HG02763 (cell line): ENCODE measurements around the gene OR5K4.

Experiments used
- ATAC-seq: cut with Tn5 transposase; IDR thresholded peaks from one replicate; pipeline ENCODE4 v1.9.1; 2021; ENCODE audit warnings: mild to moderate bottlenecking, moderate library complexity; ENCODE audit not compliant: unreplicated experiment

OR5K4 gene, protein sequence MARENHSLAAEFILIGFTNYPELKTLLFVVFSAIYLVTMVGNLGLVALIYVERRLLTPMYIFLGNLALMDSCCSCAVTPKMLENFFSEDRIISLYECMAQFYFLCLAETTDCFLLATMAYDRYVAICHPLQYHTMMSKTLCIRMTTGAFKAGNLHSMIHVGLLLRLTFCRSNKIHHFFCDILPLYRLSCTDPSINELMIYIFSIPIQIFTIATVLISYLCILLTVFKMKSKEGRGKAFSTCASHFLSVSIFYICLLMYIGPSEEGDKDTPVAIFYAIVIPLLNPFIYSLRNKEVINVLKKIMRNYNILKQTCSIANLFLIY

DNA sequence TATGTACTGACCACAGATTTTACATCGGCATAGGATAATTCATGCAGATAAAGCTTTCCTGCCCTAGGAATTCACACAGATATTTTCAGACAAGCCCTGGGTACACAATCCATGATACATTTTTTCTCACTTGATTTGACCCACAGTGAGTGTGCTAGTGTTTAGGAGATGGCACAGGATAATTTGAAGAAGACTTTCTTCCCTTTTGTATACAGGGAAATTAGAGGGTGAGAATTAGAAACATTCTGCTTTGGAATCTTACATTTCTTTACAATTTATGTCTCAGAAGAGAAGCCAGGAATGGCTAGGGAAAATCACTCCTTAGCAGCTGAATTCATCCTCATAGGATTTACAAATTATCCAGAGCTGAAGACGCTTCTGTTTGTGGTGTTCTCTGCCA, at the start of gene OR5K4:
Gene OR5K4 (plus strand): TSS at position 301 of the 400 bp plus-strand sequence. CDS start 0 bp downstream, at position 301.
- ATAC-seq, result no peak

DNA sequence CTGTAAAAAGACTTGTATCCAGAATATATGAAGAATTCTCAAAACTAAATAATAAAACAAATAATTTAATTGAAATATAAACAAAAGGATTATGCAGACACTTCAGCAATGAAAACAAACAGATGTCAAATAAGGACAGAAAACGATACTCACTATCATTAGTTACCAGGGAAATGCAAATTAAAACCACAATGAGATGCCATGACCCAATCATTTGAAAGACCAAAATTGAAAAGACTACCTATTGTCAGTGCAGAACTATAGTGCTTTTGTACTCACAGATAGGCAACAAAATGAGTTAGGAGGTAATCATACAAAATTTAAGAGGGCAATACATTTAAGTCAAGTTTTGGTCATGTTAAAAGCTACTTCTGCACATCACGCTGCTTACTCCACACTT, 31.6 kb upstream of the OR5K4 start:
- ATAC-seq, result no peak

DNA sequence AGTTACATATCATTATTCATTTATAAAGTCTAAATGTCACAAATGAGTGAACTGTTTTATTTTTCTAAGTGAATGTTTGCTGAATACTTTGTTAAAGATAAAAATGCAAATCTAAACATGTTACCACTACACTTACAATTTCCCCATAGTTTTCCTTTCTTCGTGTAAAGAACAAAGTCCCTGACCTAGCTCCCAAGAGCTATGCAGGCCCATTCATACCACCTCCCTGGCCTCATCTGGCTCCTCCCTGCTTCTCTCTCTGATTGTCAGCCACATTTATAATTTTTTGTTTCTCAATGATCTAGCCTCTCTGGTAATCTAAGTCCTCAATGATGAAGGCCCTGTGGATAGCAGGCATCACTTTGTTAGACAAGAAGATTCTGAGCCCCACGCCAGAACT, 31.0 kb upstream of the OR5K4 start:
- no peak for ATAC-seq

DNA sequence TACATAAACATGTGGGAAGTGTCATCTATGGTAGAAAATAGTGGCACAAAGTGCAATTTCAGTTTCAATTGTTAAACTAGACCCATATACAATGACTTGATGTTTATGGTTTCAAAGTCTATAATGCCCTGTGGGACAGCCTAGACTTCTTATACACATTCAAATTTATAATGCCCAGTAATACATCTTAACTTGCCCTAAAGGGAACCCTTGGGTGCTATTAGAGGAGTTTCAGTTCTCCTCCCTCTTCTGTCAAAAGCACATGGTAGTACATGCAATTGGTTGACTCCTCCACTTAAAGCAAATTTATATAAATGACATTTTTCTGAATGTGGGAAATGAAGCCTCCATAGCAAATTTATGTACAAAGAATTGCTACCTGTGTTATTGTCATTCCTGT, 30.2 kb upstream of the OR5K4 start:
- no peak for ATAC-seq

DNA sequence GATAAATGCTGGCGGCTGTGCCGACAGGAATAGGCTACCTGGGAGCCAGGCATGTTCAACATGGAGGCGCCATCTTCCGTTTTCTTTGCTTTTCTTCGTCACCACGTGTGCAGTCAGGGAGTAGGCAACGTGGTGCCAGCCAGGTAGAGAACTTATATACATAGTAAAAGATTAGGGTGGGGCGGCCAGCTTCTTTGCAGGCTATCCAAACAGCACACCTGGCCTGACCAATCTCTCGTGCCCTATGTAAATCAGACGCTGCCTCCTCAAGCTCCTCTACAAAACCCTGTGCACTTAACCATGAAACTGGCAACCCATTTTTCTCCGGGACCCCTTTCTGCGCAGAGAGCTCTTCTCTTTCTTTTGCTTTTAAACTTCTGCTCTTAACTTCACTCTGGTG, 28.6 kb upstream of the OR5K4 start:
- ATAC-seq, result no peak

DNA sequence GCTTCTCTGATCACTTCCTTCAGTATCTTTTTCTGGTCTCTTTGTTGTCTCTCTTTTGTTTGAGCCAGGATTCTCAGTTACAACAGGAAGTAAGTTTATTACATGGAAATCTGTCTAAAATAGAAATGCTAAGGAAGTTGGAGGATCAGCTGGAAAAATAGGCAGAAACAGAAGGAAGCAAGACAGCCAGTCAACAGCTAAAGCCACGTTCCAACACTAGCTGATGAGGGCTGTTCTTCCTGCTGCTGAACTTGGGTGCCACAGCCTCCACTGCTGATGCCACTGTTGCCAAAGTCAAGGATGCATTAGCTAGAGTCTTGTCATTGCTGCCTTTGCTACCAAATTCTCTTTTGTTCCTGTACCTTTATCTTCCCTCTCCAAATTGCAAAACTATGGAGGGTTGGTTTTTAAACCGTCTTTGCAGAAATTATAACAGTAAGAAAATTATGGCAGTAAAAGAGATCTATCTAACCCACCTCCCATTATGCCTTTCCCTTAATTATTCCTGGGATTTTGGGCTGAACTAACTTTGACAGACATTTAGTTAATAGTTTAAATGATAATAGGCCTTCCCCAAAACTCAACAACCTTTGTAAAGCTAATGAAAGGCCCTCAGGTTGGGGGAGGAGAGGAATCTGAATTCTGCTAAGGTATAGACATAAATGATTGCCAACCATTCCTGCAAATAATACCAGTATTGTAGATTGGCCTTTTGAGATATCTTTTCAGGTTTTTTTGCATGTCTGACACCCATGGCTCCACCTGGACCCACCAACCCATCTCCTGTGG, 27.4 kb upstream of the OR5K4 start:
- no peak for ATAC-seq

DNA sequence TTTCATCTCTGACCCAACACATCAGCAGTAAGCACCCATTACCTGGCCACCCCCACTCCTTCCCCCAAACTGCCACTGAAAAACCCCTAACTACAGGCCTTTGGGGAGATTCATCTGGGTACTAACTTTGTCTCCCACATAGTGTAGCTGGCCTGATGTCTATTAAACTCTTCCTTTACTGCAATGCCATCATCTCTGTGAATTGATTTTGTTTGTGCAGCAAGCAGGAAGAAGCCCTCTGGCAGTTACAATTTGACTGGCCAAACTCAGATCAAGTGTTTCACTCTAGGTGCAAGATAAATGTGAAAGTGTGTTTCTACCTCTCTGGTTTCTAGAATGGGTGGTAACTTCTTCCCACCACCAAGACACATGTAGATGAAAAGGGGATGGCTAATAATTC, 26.7 kb upstream of the OR5K4 start:
- no peak for ATAC-seq

DNA sequence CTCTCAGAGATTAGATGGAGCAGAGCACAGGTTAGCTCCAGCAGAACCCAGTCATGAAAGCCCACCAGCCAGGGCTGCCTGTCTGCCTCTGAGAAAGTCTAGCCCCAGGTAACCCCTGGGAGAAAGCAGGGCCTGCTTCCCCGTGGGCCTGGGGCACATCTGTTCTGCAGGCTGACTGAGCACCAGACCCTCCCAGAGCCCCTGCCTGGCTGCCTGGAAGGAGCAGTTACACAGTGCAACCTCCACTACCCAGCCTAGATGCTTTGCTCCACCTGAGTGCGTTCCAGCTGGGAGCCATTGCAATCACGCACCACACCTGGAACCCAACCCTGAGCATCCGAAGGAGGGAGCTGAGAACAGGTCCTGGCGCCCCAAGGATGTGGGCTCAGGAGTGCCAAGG, 24.7 kb upstream of the OR5K4 start:
- ATAC-seq, result no peak

DNA sequence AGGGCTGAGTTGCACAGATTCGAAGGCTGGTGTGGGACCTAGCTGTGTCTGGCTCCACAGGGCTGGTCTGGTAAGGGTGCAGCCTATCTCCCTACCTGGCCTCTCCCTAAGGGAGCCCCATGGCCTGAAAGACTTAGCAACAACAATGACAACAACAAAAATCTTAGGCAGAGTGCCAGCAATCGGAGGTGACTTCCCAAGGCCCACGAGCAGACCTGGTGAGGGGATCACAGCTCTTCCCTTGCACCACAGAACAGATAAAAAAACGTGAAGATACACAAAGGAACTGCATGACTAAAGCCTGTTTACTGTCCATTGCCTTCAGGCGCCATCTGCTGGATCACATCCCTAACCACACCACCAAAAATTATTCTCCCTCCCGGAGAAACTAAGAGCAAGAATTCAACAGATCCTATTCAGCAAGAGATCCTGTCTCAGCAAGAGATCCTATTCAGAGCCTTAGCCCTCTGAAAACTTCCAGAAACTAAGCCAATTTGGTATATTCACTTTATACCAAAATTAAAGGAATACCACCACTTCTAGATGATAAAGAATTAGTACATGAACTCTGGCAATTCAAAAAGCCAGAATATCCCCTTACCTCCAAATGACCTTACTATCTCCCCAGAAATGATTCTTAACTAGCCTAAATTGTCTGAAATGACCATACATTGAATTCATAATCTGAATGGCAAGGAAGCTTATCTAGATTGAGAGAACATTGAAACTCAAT, 24.1 kb upstream of the OR5K4 start:
- no peak for ATAC-seq

DNA sequence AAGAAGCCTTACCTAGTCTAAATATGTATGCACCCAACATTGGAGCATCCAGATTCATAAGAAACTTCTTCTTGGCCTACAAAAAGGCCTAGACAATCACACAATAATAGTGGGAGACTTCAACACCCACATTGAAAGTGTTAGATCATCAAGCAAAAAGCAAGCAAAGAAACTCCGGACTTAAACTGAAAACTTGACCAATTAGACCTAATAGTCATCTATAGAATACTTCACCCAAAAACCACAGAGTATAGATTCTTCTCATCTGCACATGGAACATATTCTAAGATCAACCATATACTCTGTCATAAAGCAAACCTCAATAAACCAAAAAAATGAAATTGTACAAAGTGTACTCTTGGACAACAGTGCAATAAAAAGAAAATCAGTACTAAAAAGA, 22.3 kb upstream of the OR5K4 start:
- no peak for ATAC-seq

DNA sequence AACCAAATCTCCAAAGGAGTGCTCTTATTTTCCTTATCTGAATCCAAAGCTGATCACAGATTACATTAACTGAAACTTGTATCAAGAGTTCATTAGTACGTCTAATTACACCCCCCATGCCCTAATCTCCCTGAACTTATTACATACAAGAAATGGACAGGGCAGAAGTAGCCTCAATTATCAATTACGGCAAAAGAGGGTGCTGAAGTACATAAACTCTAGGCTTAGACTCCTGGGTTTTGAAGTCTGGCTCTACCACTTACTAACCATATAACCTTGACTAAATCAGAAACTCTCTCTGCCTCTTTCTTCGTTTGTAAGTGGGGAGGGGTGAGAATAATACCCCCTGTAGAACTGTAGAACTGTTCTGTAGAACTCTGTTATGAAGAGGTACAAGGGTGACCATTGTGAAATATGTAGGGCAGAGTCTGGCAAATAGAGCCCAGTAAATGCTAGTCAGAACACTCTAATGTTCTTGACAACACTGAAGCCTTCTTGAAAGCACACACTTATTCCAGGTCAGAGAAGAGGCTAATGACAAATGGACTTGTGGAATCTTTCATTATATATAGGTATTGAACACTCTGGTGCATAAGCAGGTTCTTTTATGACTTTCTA, 19.6 kb upstream of the OR5K4 start:
- no peak for ATAC-seq

DNA sequence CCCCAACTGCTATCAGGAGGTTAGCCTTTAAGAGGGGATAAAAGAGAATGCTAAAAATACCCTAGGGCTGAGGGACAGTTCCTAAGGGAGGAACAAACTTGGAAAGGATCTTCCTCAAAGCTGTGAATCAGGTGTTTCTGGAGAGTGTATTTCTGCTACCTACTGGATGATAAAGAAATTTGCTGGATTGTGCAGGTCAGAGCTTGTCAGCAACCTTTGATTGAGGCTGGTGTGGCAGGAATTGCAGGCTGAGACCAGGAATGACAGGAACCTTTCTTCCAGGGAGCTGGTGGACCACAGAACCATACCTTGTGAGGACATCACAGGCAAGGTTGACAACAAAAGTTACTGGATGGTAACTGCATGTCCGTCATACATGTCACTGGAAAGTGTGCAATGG, 14.6 kb upstream of the OR5K4 start:
- no peak for ATAC-seq

DNA sequence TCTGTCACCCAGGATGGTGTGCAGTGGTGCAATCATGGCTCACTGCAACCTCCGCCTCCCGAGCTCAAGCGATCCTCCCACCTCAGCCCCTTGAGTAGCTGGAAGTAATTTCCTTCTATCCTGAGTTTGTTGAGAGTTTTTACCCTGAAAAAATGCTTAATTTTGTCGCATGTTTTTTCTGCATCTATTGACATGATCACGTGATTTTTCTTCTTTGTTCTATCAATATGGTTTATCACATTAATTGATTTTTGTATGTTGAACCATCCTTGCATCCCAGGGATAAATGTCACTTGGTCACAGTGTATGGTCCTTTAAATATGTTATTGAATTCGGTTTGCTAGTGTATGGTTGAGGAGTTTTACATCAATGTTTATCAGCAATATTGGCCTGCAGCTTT, 11.9 kb upstream of the OR5K4 start:
- no peak for ATAC-seq

DNA sequence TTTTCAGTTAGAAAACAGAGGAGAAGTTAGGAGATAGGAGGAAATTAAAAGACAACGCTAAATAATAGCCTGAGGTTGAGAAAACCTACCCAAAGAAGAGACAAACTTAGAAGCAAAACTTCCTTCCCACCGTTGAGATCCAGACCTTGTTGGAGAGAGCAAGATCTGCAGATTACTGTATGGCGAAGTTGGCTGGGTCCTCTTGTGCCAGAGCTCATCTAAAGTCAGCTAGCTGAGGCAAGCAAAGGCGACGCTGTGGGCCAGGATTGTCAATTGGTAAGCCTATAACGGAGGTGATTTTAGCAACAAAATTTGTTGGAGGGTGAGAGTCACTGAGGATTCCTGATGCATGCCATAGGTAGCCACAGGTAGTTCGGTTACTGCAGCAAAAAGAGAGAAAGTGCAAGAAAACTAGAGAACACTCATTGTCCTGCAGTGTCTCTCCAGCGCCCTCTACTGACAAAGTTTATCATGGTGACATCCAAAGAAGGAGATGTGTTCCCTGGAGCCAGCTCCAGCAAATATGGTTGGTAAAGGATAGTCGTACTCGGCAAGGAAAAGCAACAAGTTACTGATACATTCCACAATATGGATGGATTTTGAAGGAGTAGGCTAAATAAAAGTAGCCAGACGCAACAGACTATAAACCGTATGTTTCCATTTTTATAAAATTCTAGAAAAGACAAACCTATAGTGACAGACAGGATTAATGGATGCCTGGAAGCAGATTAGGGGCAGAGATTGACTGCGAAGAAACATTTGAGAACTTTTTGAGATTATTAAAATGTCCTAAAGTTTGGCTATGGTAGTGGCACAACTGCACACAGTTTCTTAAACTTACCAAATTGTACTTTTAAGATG, 9.8 kb upstream of the OR5K4 start:
- peak; percentile 65 for ATAC-seq

DNA sequence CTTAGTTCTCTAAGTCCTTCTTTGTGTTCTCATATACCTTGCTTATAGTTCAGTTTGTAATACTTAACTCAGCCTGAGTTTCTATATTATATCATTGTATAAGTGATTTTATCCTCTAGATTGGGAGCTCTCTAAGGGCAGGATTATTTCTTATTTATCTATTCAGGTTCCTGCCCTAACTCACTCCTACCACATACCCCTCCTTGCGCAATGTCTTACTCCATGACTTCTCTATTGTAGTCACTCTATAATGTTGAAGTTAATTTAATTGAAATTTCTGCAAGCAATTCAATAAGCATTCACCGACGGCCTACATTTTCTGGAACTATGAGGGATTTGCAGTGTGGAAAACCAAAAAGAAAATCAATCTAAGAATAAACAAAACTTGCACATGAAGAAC, 3.6 kb upstream of the OR5K4 start:
- no peak for ATAC-seq

DNA sequence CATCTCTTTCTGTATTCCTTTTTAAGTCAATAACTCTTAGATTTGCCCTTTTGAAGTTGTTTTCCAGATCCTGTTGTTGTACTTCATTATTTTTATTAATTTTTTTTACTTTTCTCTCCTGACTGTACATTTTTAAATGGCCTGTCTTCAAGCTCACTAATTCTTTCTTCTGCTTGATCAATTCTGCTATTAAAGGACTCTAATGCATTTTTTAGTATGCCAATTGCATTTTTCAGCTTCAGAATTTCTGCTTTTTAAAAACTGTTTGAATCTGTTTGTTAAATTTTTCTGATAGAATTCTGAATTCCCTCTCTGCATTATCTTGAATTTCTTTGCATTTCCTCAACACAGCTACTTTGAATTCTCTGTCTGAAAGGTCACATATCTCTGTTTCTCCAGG, 5.6 kb downstream of the OR5K4 start:
- ATAC-seq, result no peak

DNA sequence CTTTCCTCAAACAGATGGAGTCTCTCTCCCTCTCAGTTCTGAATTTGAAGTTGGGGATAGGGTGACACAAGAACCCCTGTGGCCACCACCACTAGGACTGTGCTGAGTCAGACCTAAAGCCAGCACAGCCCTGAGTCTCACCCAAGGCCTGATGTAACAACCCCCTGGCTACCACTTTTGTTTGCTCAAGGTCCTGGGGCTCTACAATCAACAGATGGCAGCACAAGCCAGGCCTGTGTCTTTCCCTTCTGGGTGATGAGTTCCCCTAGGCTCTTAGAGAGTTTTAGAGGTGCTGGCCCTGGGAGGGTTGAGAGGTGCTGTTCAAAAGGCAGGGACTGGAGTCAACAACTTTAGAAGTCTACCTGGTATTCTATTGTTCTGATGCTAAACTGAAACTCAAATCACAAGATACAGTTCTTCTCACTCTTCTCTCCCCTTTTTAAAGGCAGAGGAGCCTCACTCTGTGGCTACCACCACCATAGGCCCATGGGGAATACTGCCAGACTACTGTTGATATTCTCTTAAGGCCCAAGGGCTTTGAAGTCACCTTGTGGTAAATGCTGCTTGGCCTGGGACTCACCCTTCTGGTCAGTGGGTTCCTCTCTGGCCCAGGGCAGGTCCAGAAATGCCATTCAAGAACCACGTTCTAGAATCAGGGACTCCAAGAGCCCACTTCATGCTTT, 6.5 kb downstream of the OR5K4 start:
- ATAC-seq, result peak; percentile 57

DNA sequence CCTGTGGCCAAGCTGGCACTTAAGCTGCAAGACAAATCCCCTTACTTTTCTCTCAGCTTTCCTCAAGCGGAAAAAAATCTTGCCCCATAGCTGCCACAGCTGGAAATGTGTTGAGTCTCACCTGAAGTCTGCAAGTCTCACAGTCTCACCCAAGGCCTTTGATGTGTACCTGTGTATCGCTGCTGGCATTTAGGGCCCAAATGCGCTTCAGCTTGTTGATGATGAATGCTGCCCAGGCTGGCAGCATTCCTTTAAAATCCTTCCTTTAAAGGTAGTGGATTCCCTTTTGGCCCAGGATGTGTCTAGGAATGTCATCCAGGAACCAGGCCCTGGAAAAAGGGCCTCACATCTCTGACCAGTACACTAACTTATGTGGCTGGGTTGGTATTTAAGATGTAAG, 7.0 kb downstream of the OR5K4 start:
- ATAC-seq, result no peak

DNA sequence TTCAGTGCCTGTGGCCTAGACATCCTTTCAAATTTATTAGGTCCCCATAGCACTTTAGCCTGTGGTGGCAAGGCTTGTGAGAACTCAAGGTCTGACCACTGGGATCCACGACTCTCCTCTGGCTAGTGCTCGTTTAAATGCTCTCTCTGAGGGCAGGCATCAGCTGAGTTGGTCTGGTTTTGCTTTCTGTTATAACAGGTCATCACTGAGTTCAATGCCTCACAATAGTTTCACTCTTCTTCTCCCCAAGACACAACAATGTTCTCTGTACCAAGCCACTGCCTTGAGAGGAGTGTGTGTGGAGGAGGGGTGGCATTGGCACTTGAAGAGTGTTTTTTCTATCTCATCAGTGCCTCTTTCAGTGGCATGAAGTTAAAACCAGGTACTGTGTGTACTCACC, 7.6 kb downstream of the OR5K4 start:
- no peak for ATAC-seq
